ENCODE data around the gene SNRPB2.

DNA sequence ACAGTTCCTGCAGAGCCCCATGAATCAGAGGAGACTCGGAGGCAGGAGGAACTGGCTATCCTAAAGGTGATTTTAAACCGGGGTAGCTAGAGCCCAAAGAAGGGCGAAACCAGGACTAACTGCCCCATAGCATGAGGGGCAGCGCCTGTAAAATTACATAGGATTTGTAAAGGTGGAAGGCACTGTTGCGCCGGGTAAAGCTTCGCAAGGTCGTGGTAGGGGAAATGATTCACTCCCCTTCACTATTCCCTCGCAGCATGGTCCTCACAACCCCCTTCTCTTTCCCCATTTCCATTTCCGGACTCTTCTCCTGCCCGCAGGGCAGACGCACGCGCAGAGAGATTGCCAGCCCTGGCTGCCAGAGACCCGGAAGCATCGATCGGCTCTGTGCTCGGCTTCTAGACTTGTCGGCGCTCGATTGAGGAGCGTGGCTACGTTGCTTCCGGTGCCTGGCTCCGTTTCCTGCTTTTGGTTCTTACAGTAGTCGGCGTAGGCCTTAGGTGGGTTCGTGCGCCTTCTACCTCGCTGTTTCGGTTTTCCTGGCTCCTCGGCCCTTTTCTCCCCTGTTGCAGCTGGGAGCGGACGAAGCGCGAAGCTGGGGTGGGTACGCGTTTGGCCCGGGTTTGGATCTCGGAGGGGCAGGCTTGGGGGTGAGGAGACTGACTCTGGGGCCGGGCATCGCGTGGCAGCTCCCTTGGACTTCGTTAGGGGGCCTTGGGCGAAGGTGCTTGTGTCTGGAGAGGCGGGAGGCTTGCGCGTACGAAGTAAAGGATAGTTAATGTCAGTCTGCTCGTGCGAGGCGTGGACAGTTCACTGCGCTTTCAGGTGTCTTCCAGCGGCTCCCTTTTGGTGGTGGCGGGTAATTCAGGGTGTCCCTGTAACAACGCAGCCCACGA lies at the start of gene SNRPB2:
- TF ChIP-seq, protein P1, sequence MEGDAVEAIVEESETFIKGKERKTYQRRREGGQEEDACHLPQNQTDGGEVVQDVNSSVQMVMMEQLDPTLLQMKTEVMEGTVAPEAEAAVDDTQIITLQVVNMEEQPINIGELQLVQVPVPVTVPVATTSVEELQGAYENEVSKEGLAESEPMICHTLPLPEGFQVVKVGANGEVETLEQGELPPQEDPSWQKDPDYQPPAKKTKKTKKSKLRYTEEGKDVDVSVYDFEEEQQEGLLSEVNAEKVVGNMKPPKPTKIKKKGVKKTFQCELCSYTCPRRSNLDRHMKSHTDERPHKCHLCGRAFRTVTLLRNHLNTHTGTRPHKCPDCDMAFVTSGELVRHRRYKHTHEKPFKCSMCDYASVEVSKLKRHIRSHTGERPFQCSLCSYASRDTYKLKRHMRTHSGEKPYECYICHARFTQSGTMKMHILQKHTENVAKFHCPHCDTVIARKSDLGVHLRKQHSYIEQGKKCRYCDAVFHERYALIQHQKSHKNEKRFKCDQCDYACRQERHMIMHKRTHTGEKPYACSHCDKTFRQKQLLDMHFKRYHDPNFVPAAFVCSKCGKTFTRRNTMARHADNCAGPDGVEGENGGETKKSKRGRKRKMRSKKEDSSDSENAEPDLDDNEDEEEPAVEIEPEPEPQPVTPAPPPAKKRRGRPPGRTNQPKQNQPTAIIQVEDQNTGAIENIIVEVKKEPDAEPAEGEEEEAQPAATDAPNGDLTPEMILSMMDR (IDR thresholded peaks at IDR 0.05): peak in 1 of 6 experiments; percentile 39
- peak in 3 of 4 donors; percentile 23 to 73 (median 28) for TF ChIP-seq POLR2A (IDR thresholded peaks at IDR 0.05)
